TTC549 (cell line): ENCODE measurements around the gene TXNDC17.
"Not testable (repeated sequence)": the region's sequence is repeated elsewhere in the genome, so short reads cannot be mapped to it uniquely, and the experiment has no call there.

Experiments used
- FAIRE-seq: peaks from 2 replicates; lab custom pipeline; 2012; peaks lifted over from hg19 to GRCh38; lab: Jason Lieb, UNC

The TXNDC17 gene

GRCh38 chr17:6640536-6641246 is at the start of gene TXNDC17, which contains the start of gene KIAA0753:
Gene TXNDC17 (plus strand): TSS chr17:6641060. CDS start chr17:6641083, 23 bp downstream.
Gene KIAA0753 (minus strand): TSS chr17:6640711. CDS start chr17:6635103, 5,608 bp downstream.
- peak; percentile 3 for FAIRE-seq

GRCh38 chr17:6591599-6592158 is 49.2 kb upstream of the TXNDC17 start:
- FAIRE-seq: no peak

GRCh38 chr17:6592173-6592572 is 48.7 kb upstream of the TXNDC17 start:
- no peak for FAIRE-seq

- FAIRE-seq: not testable (repeated sequence)
Measured at GRCh38 chr17:6593371-6593770, 47.5 kb upstream of the TXNDC17 start.

- FAIRE-seq: no peak
Measured at GRCh38 chr17:6596081-6596480, 44.8 kb upstream of the TXNDC17 start.

GRCh38 chr17:6596511-6596910 is 44.3 kb upstream of the TXNDC17 start:
- FAIRE-seq: no peak

GRCh38 chr17:6596941-6597340 is 43.9 kb upstream of the TXNDC17 start:
- FAIRE-seq: no peak

GRCh38 chr17:6597727-6598126 is 43.1 kb upstream of the TXNDC17 start:
- no peak for FAIRE-seq

GRCh38 chr17:6599364-6599763 is 41.5 kb upstream of the TXNDC17 start:
- FAIRE-seq: no peak

- FAIRE-seq: no peak
Measured at GRCh38 chr17:6602141-6602540, 38.7 kb upstream of the TXNDC17 start.

- no peak for FAIRE-seq
Measured at GRCh38 chr17:6603744-6604325, 37.0 kb upstream of the TXNDC17 start.

- FAIRE-seq: no peak
Measured at GRCh38 chr17:6605142-6605541, 35.7 kb upstream of the TXNDC17 start.

GRCh38 chr17:6608321-6608720 is 32.5 kb upstream of the TXNDC17 start:
- no peak for FAIRE-seq

GRCh38 chr17:6610011-6610410 is 30.8 kb upstream of the TXNDC17 start:
- no peak for FAIRE-seq

- FAIRE-seq: no peak
Measured at GRCh38 chr17:6611231-6611630, 29.6 kb upstream of the TXNDC17 start.

GRCh38 chr17:6623941-6624340 is 16.9 kb upstream of the TXNDC17 start:
- no peak for FAIRE-seq

- no peak for FAIRE-seq
Measured at GRCh38 chr17:6626616-6627015, 14.2 kb upstream of the TXNDC17 start.

GRCh38 chr17:6627019-6627418 is 13.8 kb upstream of the TXNDC17 start:
- no peak for FAIRE-seq

- no peak for FAIRE-seq
Measured at GRCh38 chr17:6630390-6630789, 10.5 kb upstream of the TXNDC17 start.

GRCh38 chr17:6632530-6632929 is 8.3 kb upstream of the TXNDC17 start:
- FAIRE-seq: no peak

- FAIRE-seq: no peak
Measured at GRCh38 chr17:6633263-6633662, 7.6 kb upstream of the TXNDC17 start.

GRCh38 chr17:6636105-6636504 is 4.8 kb upstream of the TXNDC17 start:
- no peak for FAIRE-seq

- no peak for FAIRE-seq
Measured at GRCh38 chr17:6636616-6637457, 4.0 kb upstream of the TXNDC17 start.
